Daoy (cell line): ENCODE results near the gene NACA2. TPM values are rescaled to one million over a fixed set of nuclear protein-coding genes. Genes with fewer than 3 reads are reported as not detected.
"Not testable (repeated sequence)": the region's sequence is repeated elsewhere in the genome, so short reads cannot be mapped to it uniquely, and the experiment has no call there.

Source experiments
- DNase-seq: peaks from one replicate; pipeline ENCODE4 v3.0.0-alpha.2; 2015; ENCODE audit warnings: low read depth
- total RNA-seq: library from RNA; depleted of rRNA; stranded (reverse); fragments of >200 nt; shearing (Covaris generic); gene quantifications from 2 replicates; pipeline ENCODE4 v1.2.3, GENCODE V29; 2014

Gene NACA2
- total RNA-seq, 1 experiment from 2014 or later: not detected

GRCh38 chr17:61578645-61579044, 12.4 kb downstream of the NACA2 start:
- DNase-seq: no peak

- DNase-seq: no peak
Observed at GRCh38 chr17:61575983-61576382, 15.0 kb downstream of the NACA2 start.

- DNase-seq: no peak
Observed at GRCh38 chr17:61575352-61575975, 15.6 kb downstream of the NACA2 start.

GRCh38 chr17:61574542-61575351, 16.3 kb downstream of the NACA2 start:
- DNase-seq: peak; percentile 56

GRCh38 chr17:61572547-61572946, 18.5 kb downstream of the NACA2 start:
- not testable (repeated sequence) for DNase-seq

GRCh38 chr17:61571624-61572023, 19.4 kb downstream of the NACA2 start:
- DNase-seq: no peak

- no peak for DNase-seq
Observed at GRCh38 chr17:61570118-61570517, 20.9 kb downstream of the NACA2 start.

- not testable (repeated sequence) for DNase-seq
Observed at GRCh38 chr17:61569525-61569924, 21.5 kb downstream of the NACA2 start.

GRCh38 chr17:61568219-61569072, 22.6 kb downstream of the NACA2 start:
- no peak for DNase-seq

GRCh38 chr17:61567045-61567802, 23.8 kb downstream of the NACA2 start:
- DNase-seq: no peak

GRCh38 chr17:61566448-61566847, 24.6 kb downstream of the NACA2 start:
- DNase-seq: not testable (repeated sequence)

- not testable (repeated sequence) for DNase-seq
Observed at GRCh38 chr17:61565850-61566249, 25.2 kb downstream of the NACA2 start.

- no peak for DNase-seq
Observed at GRCh38 chr17:61565213-61565612, 25.8 kb downstream of the NACA2 start.

- no peak for DNase-seq
Observed at GRCh38 chr17:61562287-61562686, 28.7 kb downstream of the NACA2 start.

GRCh38 chr17:61561354-61561753, 29.7 kb downstream of the NACA2 start:
- DNase-seq: no peak

GRCh38 chr17:61560071-61560470, 30.9 kb downstream of the NACA2 start:
- DNase-seq: no peak

GRCh38 chr17:61556224-61557188, 34.5 kb downstream of the NACA2 start:
- no peak for DNase-seq

GRCh38 chr17:61555127-61555566, 35.9 kb downstream of the NACA2 start:
- DNase-seq: no peak

GRCh38 chr17:61554209-61554608, 36.8 kb downstream of the NACA2 start:
- no peak for DNase-seq

GRCh38 chr17:61552560-61552959, 38.5 kb downstream of the NACA2 start:
- not testable (repeated sequence) for DNase-seq
